ENCODE results near the gene RAD51AP1. TPM values are rescaled to one million over a fixed set of nuclear protein-coding genes. Genes with fewer than 3 reads are reported as not detected.

The RAD51AP1 gene
- total RNA-seq, 1 donor = 35.2 TPM

DNA sequence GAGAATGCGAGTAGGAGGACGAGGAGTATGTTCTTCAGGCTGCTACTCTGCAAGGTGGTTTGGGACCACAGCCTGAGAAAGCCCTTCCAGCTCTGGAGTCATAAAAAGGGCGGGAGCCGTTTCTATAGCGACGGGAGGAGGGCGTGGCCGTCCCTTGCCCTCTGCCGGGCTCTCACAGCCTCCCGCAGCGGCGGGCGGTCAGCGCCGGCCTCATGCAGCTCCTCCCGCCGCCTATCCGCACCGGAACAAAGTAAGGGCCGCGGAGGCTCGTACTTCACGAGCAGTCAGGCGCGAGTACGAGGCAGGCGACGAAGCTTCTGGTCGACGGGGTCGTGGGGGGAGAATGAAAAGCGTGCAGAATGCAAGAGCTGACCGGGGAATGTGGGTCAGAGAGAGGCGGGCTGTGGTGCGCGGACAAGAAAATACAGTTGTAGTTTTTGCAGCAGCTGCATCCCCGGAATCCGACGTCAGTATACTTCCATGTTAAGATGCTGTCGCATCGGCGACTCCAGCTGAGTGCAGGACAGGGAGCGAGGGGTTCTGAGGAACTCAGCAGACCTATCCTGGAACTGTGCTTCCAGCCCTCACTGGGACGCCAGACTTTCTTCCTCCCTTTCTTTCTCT lies 23.5 kb downstream of the RAD51AP1 start, which contains the start of gene DYRK4:
DYRK4 (plus strand) TSS at position 175 of the 624 bp plus-strand sequence; CDS start at position 213, 38 bp downstream.
- peak; percentile 64 for DNase-seq (ENCODE audit: low read depth)
- TF ChIP-seq CTCF (IDR thresholded peaks at IDR 0.05; ENCODE audit: insufficient read depth, low read length) = no peak
- H3K4me3 ChIP-seq (ENCODE audit: low read depth, low read length) = peak within 1 kb of the TSS; percentile 62

DNA sequence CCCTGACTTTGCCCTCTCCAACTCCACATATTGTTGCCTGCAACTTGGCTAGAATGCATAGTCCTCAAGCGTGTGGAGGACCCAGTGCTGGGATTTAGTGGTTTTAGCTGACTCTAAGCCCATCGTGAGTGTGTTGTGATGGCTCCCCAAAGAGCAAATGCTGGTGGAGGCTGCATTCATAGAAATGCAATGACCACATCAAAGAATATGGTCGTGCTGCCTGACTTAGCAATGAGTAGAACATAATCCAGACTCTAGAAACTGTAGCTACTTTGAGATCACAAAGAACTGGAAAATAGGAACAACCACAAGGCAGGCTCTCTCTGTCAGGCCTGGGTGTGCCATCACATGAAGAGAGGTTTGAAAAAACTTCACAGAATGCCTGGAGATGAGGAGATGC lies 24.6 kb downstream of the RAD51AP1 start:
- H3K4me3 ChIP-seq (ENCODE audit: low read depth, low read length) = no peak overlapping the region
- TF ChIP-seq CTCF (IDR thresholded peaks at IDR 0.05; ENCODE audit: insufficient read depth, low read length) = no peak
- DNase-seq (ENCODE audit: low read depth) = no peak

GRCh38 chr12:4564818-4565217 lies 26.1 kb downstream of the RAD51AP1 start:
- no peak for TF ChIP-seq CTCF (IDR thresholded peaks at IDR 0.05; ENCODE audit: insufficient read depth, low read length)
- no peak for DNase-seq (ENCODE audit: low read depth)
- no peak overlapping the region for H3K4me3 ChIP-seq (ENCODE audit: low read depth, low read length)

DNA sequence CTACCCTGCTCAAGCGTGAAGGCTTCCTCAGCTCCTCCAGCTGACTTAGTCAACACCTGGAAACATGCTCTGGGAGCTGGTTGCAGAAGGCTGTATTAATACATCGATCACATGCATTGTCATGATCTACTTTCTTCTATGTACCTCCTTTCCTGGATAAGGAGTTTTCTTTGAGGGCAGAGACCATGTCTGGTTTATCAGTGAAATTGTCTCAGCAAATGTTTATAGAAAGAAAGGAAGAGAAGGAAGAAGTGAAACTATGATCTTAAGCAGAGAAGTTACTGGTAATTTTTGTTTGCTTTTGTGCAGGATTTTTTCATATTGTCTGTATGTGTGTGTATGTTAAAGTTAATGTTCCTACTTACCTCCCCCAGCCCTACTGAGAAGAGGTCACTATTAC lies 27.8 kb downstream of the RAD51AP1 start:
- no peak overlapping the region for H3K4me3 ChIP-seq (ENCODE audit: low read depth, low read length)
- no peak for TF ChIP-seq CTCF (IDR thresholded peaks at IDR 0.05; ENCODE audit: insufficient read depth, low read length)
- no peak for DNase-seq (ENCODE audit: low read depth)

- DNase-seq (ENCODE audit: low read depth) = no peak
- no peak for TF ChIP-seq CTCF (IDR thresholded peaks at IDR 0.05; ENCODE audit: insufficient read depth, low read length)
- no peak overlapping the region for H3K4me3 ChIP-seq (ENCODE audit: low read depth, low read length)
Measured at GRCh38 chr12:4567073-4567881, 28.6 kb downstream of the RAD51AP1 start.

GRCh38 chr12:4569261-4569660 lies 30.6 kb downstream of the RAD51AP1 start:
- H3K4me3 ChIP-seq (ENCODE audit: low read depth, low read length) = no peak overlapping the region

More at GRCh38 chr12:4569261-4569660, 30.6 kb downstream of the RAD51AP1 start:
- TF ChIP-seq CTCF (IDR thresholded peaks at IDR 0.05; ENCODE audit: insufficient read depth, low read length) = no peak
- DNase-seq (ENCODE audit: low read depth) = no peak

All from fibroblast of the aortic adventitia (primary cell).